Ishikawa (cell line): ENCODE data around the gene AFP.

Experiments
- CEBPB ChIP-seq: IDR thresholded peaks from 2 replicates; pipeline ENCODE4 v1.6.1; 2012
- CREB1 ChIP-seq: IDR thresholded peaks from 2 replicates; pipeline ENCODE4 v1.6.1; 2012; ENCODE audit warnings: low read depth
- EGR1 ChIP-seq: IDR thresholded peaks from 2 replicates; pipeline ENCODE4 v1.6.1; 2012
- EP300 ChIP-seq: IDR thresholded peaks from 2 replicates; pipeline ENCODE4 v1.6.1; 2012; ENCODE audit warnings: borderline replicate concordance
- FOXM1 ChIP-seq: IDR thresholded peaks from 2 replicates; pipeline ENCODE4 v1.6.1; 2012; ENCODE audit warnings: low read depth, borderline replicate concordance
- MAX ChIP-seq: IDR thresholded peaks from 2 replicates; pipeline ENCODE4 v1.6.1; 2012
- NFIC ChIP-seq: IDR thresholded peaks from 2 replicates; pipeline ENCODE4 v1.6.1; 2012
- RAD21 ChIP-seq: IDR thresholded peaks from 2 replicates; pipeline ENCODE4 v1.6.1; 2012; ENCODE audit warnings: low read depth
- REST ChIP-seq: IDR thresholded peaks from 2 replicates; pipeline ENCODE4 v1.6.1; 2012; ENCODE audit warnings: low read depth, mild to moderate bottlenecking
- TAF1 ChIP-seq: IDR thresholded peaks from 2 replicates; pipeline ENCODE4 v1.6.1; 2012; ENCODE audit warnings: low read depth, mild to moderate bottlenecking
- TCF12 ChIP-seq: IDR thresholded peaks from 2 replicates; pipeline ENCODE4 v1.6.1; 2012; ENCODE audit warnings: low read depth
- TEAD4 ChIP-seq: IDR thresholded peaks from 2 replicates; pipeline ENCODE4 v1.6.1; 2012
- USF1 ChIP-seq: IDR thresholded peaks from 2 replicates; pipeline ENCODE4 v1.6.1; 2012
- YY1 ChIP-seq: IDR thresholded peaks from 2 replicates; pipeline ENCODE4 v1.6.1; 2012; ENCODE audit warnings: low read depth
- ZBTB7A ChIP-seq: IDR thresholded peaks from 2 replicates; pipeline ENCODE4 v1.6.1; 2012; ENCODE audit warnings: low read depth

Gene AFP

GRCh38 chr4:73426666-73427065 is 9.4 kb upstream of the AFP start:
- no peak for TF ChIP-seq TCF12

- TF ChIP-seq MAX (no peak), REST (no peak), EP300 (no peak), ZBTB7A (no peak), USF1 (no peak), TEAD4 (no peak)
Observed at GRCh38 chr4:73429118-73429517, 6.9 kb upstream of the AFP start.

GRCh38 chr4:73429826-73430587 is 6.0 kb upstream of the AFP start:
- no peak for TF ChIP-seq REST
- no peak for TF ChIP-seq EGR1
- no peak for TF ChIP-seq TCF12
- TF ChIP-seq MAX = no peak
- no peak for TF ChIP-seq TAF1
- no peak for TF ChIP-seq USF1
- no peak for TF ChIP-seq CEBPB
- TF ChIP-seq RAD21 = no peak
- no peak for TF ChIP-seq ZBTB7A

GRCh38 chr4:73431813-73432168 is 4.2 kb upstream of the AFP start:
- TF ChIP-seq EGR1 (no peak), TEAD4 (no peak), USF1 (no peak), CREB1 (no peak), TCF12 (no peak), NFIC (no peak), FOXM1 (no peak), EP300 (no peak), REST (no peak), RAD21 (no peak), YY1 (no peak), CEBPB (no peak)
